Inflammatory macrophage (primary cell): ENCODE results near the gene HOXA5.

Experiments
- DNase-seq, 2 donors: peaks; one replicate each; pipeline ENCODE4 v3.0.0-alpha.2; 2020 to 2022

Gene HOXA5

GRCh38 chr7:27131390-27131819 is 12.1 kb downstream of the HOXA5 start:
- DNase-seq = no peak

GRCh38 chr7:27130540-27131389 is 12.7 kb downstream of the HOXA5 start, which contains the start of gene HOXA4:
Gene HOXA4 (minus strand): TSS chr7:27130757. CDS start chr7:27130733, 24 bp downstream.
- peak; percentile 81 to 82 for DNase-seq

DNA sequence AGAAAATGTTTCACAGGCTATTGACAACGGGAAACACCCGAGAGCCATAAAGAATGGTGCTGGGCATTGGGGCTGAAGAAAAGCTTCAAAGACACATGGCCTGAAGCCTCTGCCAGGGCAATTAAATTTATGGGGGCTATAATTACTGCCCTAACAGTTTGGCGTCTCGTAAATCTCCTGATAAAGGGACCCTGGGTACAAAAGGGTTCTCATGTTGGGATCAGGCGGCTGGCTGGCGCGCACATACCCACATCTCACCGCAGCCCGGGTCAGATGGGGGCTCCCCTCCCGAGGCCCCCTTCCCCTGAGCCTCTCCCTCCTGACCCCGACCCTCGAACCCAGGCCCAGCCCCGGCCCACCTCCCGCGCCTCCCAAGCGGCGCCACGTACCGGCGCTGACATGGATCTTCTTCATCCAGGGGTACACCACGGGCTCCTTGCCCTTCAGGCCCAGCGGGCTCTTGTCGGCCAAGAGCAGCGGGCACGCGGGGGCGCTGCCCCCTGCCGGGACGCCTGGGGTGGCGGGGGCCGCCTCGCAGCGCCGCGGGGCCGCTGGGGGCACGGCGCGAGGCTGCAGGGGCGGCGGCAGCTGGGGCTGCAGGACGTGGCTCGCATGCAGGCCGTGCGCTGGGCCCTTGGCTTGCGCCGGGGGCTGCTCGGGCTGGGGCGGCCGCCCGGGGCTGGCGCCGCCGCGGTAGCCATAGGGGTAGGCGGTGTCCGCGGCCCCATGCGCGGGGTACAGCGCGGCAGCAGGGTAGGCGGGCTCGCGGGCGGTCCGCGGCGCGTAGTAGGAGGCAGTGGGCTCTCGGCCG is 13.5 kb downstream of the HOXA5 start:
- DNase-seq = no peak

GRCh38 chr7:27128776-27129728 is 14.4 kb downstream of the HOXA5 start:
- no peak for DNase-seq

- no peak for DNase-seq
Measured at GRCh38 chr7:27128034-27128433, 15.4 kb downstream of the HOXA5 start.

DNA sequence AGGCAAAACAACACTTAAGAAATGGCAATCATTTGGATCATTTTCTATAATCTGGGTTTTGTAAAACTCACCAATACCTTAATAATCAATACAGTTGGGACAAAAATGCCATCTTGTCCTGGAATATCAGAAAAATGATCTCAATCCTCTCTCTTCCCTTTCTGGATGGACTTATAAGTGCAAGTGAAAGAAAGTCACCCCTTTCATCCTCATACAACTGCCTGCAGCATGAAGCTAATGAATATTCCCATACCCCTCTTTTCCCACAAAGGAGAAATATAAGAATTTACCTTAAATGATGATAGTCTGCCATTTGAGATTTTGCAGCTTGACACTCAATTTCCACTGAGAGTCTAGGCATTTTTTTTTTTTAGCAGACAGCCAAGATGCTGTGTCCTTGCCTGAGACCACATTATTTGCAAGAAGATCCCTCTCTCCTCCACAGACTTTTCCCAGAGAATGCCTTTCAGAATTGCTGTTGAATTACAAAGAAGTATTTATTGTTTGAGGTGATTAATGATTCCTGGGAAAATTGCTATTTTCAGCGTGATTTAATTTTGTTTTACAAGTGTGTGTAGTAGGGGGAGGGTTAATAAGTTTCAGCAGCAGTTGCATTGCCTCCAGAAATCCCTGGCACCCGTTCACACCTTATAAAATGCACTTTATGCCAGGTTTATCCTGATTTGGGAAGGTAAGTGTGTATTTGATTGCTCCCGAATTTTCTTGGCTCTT is 16.7 kb downstream of the HOXA5 start:
- no peak for DNase-seq

GRCh38 chr7:27125986-27126394 is 17.5 kb downstream of the HOXA5 start:
- no peak for DNase-seq

DNA sequence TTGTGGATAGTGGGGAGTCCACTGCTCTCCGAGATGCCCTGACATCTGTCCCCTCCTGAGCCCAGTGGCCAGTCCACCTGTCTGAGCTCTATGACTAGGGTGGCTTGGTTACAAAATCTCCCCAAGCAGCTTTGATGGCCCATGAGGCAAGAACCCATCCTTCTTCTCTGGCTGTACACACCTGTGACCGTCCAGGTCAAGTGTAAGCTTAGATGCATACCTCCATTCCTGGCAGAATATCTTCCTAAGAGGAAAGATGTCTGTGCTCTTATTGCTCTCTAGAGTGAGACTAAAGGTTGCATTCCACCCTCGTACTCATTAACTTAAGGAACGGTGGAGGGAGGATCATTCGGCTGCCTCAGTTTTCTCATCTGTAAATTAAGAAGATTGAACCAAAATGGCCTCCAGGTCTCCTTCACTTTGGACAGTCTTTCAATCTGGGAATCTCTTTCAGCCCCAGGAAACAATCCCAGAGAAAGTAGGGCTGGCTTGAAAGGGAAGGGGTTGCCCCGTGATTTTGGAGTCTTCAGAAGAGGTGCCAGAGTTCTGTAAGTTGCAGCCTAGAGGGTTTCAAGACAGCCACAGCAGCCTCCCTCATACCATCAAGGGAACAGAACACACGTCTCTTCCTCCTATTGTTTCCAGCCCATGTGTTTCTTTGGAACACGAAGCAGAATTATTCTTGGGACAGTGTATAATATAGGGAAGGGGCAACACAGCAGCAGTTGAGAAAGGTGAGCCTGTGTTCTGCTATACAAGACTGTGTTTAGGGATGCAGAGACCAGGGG is 18.4 kb downstream of the HOXA5 start:
- DNase-seq = no peak

GRCh38 chr7:27124096-27124901 is 19.2 kb downstream of the HOXA5 start:
- no peak for DNase-seq

- DNase-seq = no peak
Measured at GRCh38 chr7:27123477-27124053, 19.9 kb downstream of the HOXA5 start.

- no peak for DNase-seq
Measured at GRCh38 chr7:27123007-27123476, 20.4 kb downstream of the HOXA5 start.

DNA sequence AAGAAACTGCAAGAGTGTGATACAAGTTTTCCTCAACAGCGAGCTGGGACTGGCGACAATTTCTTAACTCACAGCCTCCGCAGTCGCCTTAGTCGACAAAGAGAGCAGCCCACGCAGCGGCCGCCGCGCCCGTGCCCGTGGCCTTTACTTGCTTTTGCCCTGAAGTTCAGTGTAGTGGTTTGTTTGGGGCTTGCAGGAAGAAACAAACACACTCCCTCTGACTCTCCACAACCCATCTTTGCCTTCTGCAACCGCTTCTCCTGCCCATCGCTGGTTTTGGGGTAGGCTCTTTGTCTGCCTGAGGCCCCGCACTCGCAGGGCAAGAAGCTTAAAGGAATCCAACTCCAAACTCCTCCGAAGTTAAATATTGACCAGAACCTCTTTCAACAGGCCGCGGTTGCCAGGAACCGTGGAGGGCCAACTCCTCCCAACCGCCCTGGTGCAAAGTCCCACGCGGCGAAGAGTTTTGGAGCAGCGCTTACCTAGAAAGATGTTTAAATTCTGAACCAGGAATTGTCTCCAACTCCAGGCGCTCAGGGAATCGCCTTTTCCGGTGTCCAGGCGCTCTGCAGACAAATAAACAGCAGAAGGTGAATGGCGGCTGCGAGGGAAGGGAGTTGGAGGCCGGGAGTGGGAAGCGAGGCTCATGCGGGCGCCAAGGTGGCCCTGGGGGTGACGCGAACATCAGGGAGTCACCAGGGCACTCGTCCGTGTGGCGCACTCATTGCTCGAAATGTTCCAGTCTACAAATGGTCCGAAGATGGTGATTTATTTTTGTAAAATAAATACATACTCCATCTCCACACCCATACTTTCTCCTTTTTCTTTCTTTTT is 21.2 kb downstream of the HOXA5 start:
- DNase-seq = no peak

- no peak for DNase-seq
Measured at GRCh38 chr7:27121684-27122076, 21.8 kb downstream of the HOXA5 start.

GRCh38 chr7:27119412-27119911 is 24.0 kb downstream of the HOXA5 start:
- DNase-seq = no peak

DNA sequence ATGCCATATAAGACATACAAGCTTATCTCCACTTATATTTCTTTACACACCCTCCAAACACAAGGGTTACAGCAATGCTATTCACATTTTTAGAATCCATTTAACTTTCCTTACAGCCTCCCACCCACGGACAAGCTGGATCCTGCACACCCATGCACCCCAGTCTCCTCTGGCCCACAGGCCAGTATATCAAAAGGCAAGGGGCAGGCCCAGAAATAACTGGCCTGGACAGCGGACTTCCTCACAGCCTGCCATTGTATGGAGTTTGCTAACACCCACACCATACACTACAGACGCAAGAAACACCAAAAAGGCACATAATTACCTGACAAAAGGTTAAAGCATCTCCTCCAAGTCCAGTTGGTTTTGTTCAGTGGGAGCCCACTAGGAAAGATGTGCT is 24.9 kb downstream of the HOXA5 start:
- no peak for DNase-seq

DNA sequence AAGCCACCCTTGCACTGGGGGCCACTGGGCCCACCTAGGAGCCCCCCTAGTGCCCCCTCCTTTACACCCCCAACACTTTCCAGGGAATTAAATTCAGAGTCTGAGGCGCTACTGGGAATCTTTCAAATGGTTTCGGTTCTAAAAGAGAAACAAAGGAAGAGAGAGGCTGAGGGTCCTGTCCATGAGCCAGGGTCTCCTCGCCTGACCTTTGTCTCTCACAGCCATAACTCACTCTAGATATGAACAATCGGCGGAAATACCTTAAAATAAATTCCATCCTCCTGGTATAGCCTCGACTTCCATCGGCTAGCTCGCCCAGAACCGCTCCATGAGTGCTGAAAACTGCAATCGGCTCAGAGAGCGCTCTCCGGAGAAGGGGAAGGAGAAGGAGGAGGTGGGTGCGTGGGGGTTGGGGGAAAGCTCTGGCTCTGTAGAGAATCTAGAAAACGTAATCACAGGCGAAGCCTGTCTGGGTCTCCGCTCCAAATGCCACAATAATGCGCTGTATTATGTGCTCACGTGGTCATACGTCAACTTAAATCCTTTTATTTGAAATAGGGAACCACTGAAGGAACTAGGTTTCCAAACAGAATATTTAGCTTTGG is 25.5 kb downstream of the HOXA5 start:
- DNase-seq = no peak

DNA sequence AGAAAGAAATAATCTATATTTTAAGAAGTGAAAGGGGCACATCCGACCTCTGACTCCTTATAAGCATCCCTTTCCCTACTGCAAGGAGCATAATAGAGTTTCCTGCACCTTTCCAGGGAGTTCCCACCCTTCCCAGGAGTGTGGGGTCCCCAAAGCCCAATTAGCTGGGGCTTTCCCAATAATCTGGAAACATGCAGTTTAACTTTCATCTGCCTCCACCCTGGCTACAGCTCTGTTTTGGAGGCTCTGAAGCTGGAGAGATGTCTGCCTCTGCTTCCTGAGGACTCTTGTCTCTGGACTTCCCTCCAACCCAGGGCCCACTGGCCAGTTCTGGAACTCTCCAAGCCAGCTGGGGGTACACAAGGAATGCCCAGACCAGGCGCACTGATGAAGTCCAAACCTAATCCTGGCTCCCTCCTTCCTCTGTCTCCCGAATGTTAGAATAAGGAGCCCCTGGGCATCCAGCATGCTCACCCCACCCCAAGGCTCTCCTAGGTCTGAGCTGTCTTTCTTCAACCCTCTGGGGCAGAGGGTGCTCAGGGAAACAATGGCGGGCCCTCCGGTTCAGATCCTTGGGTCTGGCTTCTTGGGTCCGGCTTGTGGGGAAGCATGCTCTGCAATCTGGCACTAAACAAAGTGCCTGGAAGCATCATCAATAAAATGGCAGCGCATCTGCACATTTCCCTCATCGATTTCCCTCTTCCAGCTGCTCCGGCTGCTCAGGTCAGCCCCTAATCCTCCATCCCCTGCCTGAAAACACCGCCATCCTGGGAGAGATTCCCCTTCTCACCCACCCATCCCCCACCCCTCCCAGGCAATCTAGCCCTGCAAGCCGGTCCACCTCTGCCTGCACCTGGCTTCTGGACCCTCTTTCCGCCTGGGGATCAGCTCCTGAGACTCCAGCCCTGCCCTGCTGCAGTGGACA is 26.3 kb downstream of the HOXA5 start:
- DNase-seq = no peak
